Choroid plexus epithelial cell (primary cell): Measurements from ENCODE around the gene RPA3.

Experiments
- DNase-seq: peaks from one replicate; pipeline ENCODE4 v3.0.0-alpha.2; 2010; ENCODE audit warnings: low read depth
- H3K4me3 ChIP-seq: 2 replicates; pipeline ENCODE4 v1.5.1; 2011; ENCODE audit warnings: low read depth, mild to moderate bottlenecking, control low read depth, low read length, moderate library complexity
- TF ChIP-seq, protein P1 (sequence below): conservative IDR thresholded peaks from 2 replicates; pipeline ENCODE4 v1.5.1; 2011; ENCODE audit warnings: low read depth, mild to moderate bottlenecking, control low read depth, inconsistent platforms, low read length, moderate library complexity

Gene RPA3

DNA sequence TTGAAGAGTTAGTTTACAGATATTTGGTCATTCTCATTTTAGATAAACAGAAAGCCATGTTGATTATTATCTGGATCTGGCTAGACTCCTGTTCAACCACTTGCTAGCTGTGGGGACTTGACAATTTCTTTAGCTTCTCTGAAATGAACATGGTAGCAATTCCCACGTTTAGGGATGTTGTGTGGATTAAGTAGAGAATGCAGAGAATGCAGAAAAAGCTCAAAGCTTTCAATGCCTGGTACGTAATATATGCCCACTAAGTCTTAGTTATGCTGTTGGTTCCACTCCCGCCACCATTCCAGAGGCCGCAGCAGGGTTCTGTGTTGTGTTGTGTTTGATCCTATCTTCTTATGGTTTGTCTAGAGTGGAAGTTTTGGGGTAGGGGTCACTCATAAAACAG is 39.2 kb upstream of the RPA3 start:
- DNase-seq: no peak
- TF ChIP-seq, protein P1, sequence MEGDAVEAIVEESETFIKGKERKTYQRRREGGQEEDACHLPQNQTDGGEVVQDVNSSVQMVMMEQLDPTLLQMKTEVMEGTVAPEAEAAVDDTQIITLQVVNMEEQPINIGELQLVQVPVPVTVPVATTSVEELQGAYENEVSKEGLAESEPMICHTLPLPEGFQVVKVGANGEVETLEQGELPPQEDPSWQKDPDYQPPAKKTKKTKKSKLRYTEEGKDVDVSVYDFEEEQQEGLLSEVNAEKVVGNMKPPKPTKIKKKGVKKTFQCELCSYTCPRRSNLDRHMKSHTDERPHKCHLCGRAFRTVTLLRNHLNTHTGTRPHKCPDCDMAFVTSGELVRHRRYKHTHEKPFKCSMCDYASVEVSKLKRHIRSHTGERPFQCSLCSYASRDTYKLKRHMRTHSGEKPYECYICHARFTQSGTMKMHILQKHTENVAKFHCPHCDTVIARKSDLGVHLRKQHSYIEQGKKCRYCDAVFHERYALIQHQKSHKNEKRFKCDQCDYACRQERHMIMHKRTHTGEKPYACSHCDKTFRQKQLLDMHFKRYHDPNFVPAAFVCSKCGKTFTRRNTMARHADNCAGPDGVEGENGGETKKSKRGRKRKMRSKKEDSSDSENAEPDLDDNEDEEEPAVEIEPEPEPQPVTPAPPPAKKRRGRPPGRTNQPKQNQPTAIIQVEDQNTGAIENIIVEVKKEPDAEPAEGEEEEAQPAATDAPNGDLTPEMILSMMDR: no peak
- no peak overlapping the region for H3K4me3 ChIP-seq

- H3K4me3 ChIP-seq: no peak overlapping the region
- DNase-seq: no peak
- TF ChIP-seq, protein P1: no peak
Observed at GRCh38 chr7:7756577-7756976, 38.2 kb upstream of the RPA3 start.

GRCh38 chr7:7751243-7752092 is 33.1 kb upstream of the RPA3 start:
- DNase-seq: no peak
- TF ChIP-seq, protein P1: no peak
- H3K4me3 ChIP-seq: no peak overlapping the region

- H3K4me3 ChIP-seq: no peak overlapping the region
- no peak for DNase-seq
- TF ChIP-seq, protein P1: no peak
Observed at GRCh38 chr7:7750571-7751242, 32.3 kb upstream of the RPA3 start.

GRCh38 chr7:7746458-7746857 is 28.1 kb upstream of the RPA3 start:
- no peak overlapping the region for H3K4me3 ChIP-seq
- TF ChIP-seq, protein P1: no peak
- no peak for DNase-seq

GRCh38 chr7:7745966-7746365 is 27.6 kb upstream of the RPA3 start:
- DNase-seq: no peak
- H3K4me3 ChIP-seq: no peak overlapping the region
- TF ChIP-seq, protein P1: no peak

DNA sequence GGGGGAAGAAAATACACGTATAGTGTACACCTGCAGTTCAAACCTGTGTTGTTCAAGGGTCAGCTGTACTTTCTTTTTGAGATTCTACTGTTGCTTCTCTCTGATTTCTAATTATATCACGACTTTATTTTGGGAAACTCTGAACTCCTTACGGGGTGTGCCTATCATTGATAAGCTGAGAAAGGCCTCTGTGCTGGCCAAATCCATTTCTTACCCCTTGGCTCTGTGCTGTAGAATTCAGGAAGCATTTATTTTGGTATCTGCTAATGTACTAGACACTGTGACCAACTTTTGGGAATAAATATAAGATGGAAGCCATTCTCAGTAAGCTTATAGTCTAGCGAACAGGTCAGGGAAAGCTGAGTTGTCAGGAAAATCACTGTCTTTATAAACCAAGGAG is 26.9 kb upstream of the RPA3 start:
- DNase-seq: no peak
- H3K4me3 ChIP-seq: no peak overlapping the region
- TF ChIP-seq, protein P1: no peak
